ENCODE data around the gene GFOD1.

GRCh38 chr6:13427801-13428582, 59.4 kb downstream of the GFOD1 start:
- TF ChIP-seq JUND (IDR thresholded peaks at IDR 0.05) (no peak), SP1 (IDR thresholded peaks at IDR 0.05) (no peak), CTCF (IDR thresholded peaks at IDR 0.05; ENCODE audit: low read depth, low read length, missing input control) (no peak), ZBTB33 (IDR thresholded peaks at IDR 0.05) (no peak), GABPA (IDR thresholded peaks at IDR 0.05 in 1 of 2, conservative IDR thresholded peaks at IDR 0.05 in 1 of 2) (no peak), REST (IDR thresholded peaks at IDR 0.05) (no peak), ATF3 (IDR thresholded peaks at IDR 0.05) (no peak), TAF1 (conservative IDR thresholded peaks at IDR 0.05) (no peak), RXRA (IDR thresholded peaks at IDR 0.05) (no peak), HNF4A (conservative IDR thresholded peaks at IDR 0.05) (no peak), RAD21 (IDR thresholded peaks at IDR 0.05) (no peak), HNF4G (IDR thresholded peaks at IDR 0.05) (no peak), YY1 (IDR thresholded peaks at IDR 0.05) (no peak), FOXA1 (IDR thresholded peaks at IDR 0.05) (no peak)
